H1 (cell line): ENCODE data around the gene OGFRL1.

Source experiments
- CTCF ChIP-seq, 3 experiments: IDR thresholded peaks; 1 replicate in 2 of 3; 2 replicates in 1 of 3; pipeline versions ENCODE4 v1.5.1 to v1.6.1; 2011; ENCODE audit warnings: low read length in 3 of 3, mild to moderate bottlenecking in 3 of 3, inconsistent platforms in 2 of 3, low read depth in 1 of 3, moderate library complexity in 1 of 3; ENCODE audit not compliant: insufficient read depth in 1 of 3; ENCODE audit errors: control extremely low read depth in 1 of 3
- KDM4A ChIP-seq: IDR thresholded peaks from one replicate; pipeline ENCODE4 v1.7.1; 2012; ENCODE audit warnings: low read depth, mild to moderate bottlenecking, moderate library complexity, low read length, inconsistent platforms; ENCODE audit not compliant: severe bottlenecking
- NANOG ChIP-seq: IDR thresholded peaks from 2 replicates; pipeline ENCODE4 v1.6.1; 2011; ENCODE audit warnings: low read length, low read depth, mild to moderate bottlenecking, inconsistent platforms; ENCODE audit not compliant: insufficient read depth, poor library complexity, severe bottlenecking
- PHF8 ChIP-seq: fragments of 200-600 bp; sonication (generic); conservative IDR thresholded peaks from 2 replicates; pipeline ENCODE4 v1.7.1; 2012; ENCODE audit warnings: low read depth, mild to moderate bottlenecking, inconsistent platforms, low read length, moderate library complexity
- POLR2A ChIP-seq, 2 experiments: IDR thresholded peaks; 1 replicate in 1 of 2; 2 replicates in 1 of 2; pipeline ENCODE4 v1.6.1; 2011; ENCODE audit warnings: low read depth in 2 of 2, low read length in 2 of 2, mild to moderate bottlenecking in 2 of 2; ENCODE audit errors: control extremely low read depth in 1 of 2
- RAD21 ChIP-seq, 2 experiments: IDR thresholded peaks in 1 of 2; conservative IDR thresholded peaks in 1 of 2; 2 replicates each; pipeline ENCODE4 v1.6.1; 2011; ENCODE audit warnings: low read depth in 2 of 2, low read length in 2 of 2, improper control_type of control experiment in 1 of 2, inconsistent platforms in 1 of 2, mild to moderate bottlenecking in 1 of 2, moderate library complexity in 1 of 2
- SIX5 ChIP-seq: IDR thresholded peaks from 2 replicates; pipeline ENCODE4 v1.6.1; 2011; ENCODE audit warnings: mild to moderate bottlenecking, low read depth, low read length
- SRF ChIP-seq: IDR thresholded peaks from 2 replicates; pipeline ENCODE4 v1.6.1; 2011; ENCODE audit warnings: mild to moderate bottlenecking, low read depth, low read length, moderate library complexity

- no peak for TF ChIP-seq RAD21 (IDR thresholded peaks at IDR 0.05 in 1 of 2, conservative IDR thresholded peaks at IDR 0.05 in 1 of 2; ENCODE audit: low read depth in 2 of 2, low read length in 2 of 2)
- TF ChIP-seq CTCF (IDR thresholded peaks at IDR 0.05; ENCODE audit: control extremely low read depth in 1 of 3, insufficient read depth in 1 of 3, low read depth in 1 of 3, low read length in 3 of 3), result no peak
- TF ChIP-seq KDM4A, result no peak
- no peak for TF ChIP-seq PHF8
- no peak for TF ChIP-seq NANOG
- TF ChIP-seq SIX5, result no peak
- no peak for TF ChIP-seq POLR2A (IDR thresholded peaks at IDR 0.05; ENCODE audit: control extremely low read depth in 1 of 2, low read depth in 2 of 2, low read length in 2 of 2)
- no peak for TF ChIP-seq SRF
Observed at GRCh38 chr6:71334768-71335167, 46.2 kb downstream of the OGFRL1 start.
